Mesenchymal stem cell (in vitro differentiated cells and primary cell): ENCODE results near the gene ITGA2B.
A peak's percentile ranks its signal among the peaks of the same experiment; 100 is the strongest.

Experiments used
- DNase-seq: peaks from one replicate; pipeline ENCODE4 v3.0.0-alpha.2; 2013
- H2AFZ ChIP-seq: one replicate; pipeline ENCODE4 v1.6.1; 2013; ENCODE audit warnings: low read depth, mild to moderate bottlenecking, control low read depth, inconsistent platforms, low read length, moderate library complexity
- H2AK5ac ChIP-seq: 2 replicates; pipeline ENCODE4 v1.6.1; 2013; ENCODE audit warnings: low read length, moderate library complexity, mild to moderate bottlenecking, inconsistent platforms; ENCODE audit not compliant: severe bottlenecking
- H2BK120ac ChIP-seq: one replicate; pipeline ENCODE4 v1.6.1; 2013; ENCODE audit warnings: low read depth, mild to moderate bottlenecking, inconsistent platforms, low read length, moderate library complexity
- H2BK12ac ChIP-seq, 2 experiments: one replicate each; pipeline ENCODE4 v1.6.1; 2013; ENCODE audit warnings: inconsistent platforms in 2 of 2, low read length in 2 of 2, mild to moderate bottlenecking in 2 of 2, moderate library complexity in 2 of 2, control low read depth in 1 of 2
- H2BK15ac ChIP-seq: one replicate; pipeline ENCODE4 v1.6.1; 2013; ENCODE audit warnings: mild to moderate bottlenecking, low read depth, inconsistent platforms; ENCODE audit not compliant: poor library complexity, severe bottlenecking
- H2BK5ac ChIP-seq: 2 replicates; pipeline ENCODE4 v1.6.1; 2013; ENCODE audit warnings: low read depth, mild to moderate bottlenecking, low read length, control low read depth, inconsistent platforms; ENCODE audit not compliant: poor library complexity, severe bottlenecking
- H3K14ac ChIP-seq, 2 experiments: one replicate each; pipeline ENCODE4 v1.6.1; 2013; ENCODE audit warnings: inconsistent platforms in 2 of 2, low read length in 2 of 2, control low read depth in 1 of 2, mild to moderate bottlenecking in 1 of 2, moderate library complexity in 1 of 2
- H3K18ac ChIP-seq, 2 experiments: one replicate each; pipeline ENCODE4 v1.6.1; 2013; ENCODE audit warnings: inconsistent platforms in 2 of 2, low read length in 2 of 2, control low read depth in 1 of 2, low read depth in 1 of 2, mild to moderate bottlenecking in 1 of 2
- H3K23ac ChIP-seq, 2 experiments: one replicate each; pipeline ENCODE4 v1.6.1; 2013; ENCODE audit warnings: inconsistent platforms in 2 of 2, low read length in 2 of 2, mild to moderate bottlenecking in 2 of 2, moderate library complexity in 2 of 2, control low read depth in 1 of 2
- H3K27ac ChIP-seq: 2 replicates; pipeline ENCODE4 v1.5.1; 2013; ENCODE audit warnings: mild to moderate bottlenecking, moderate library complexity, low read length, control low read depth, inconsistent platforms; ENCODE audit not compliant: poor library complexity, severe bottlenecking
- H3K27me3 ChIP-seq, 2 experiments: 2 replicates each; pipeline versions ENCODE4 v1.6.1 to v1.7.0; 2013; ENCODE audit warnings: low read length in 2 of 2, mild to moderate bottlenecking in 2 of 2, moderate library complexity in 2 of 2, control low read depth in 1 of 2, inconsistent platforms in 1 of 2; ENCODE audit not compliant: control insufficient read depth in 1 of 2, insufficient read depth in 1 of 2
- H3K36me3 ChIP-seq, 2 experiments: 2 replicates each; pipeline versions ENCODE4 v1.6.1 to v1.7.0; 2013; ENCODE audit warnings: low read length in 2 of 2, control low read depth in 1 of 2, inconsistent platforms in 1 of 2, low read depth in 1 of 2, mild to moderate bottlenecking in 1 of 2; ENCODE audit not compliant: insufficient read depth in 2 of 2, control insufficient read depth in 1 of 2
- H3K4ac ChIP-seq, 2 experiments: one replicate each; pipeline ENCODE4 v1.6.1; 2013; ENCODE audit warnings: inconsistent platforms in 2 of 2, low read length in 2 of 2, mild to moderate bottlenecking in 2 of 2, moderate library complexity in 2 of 2, control low read depth in 1 of 2, low read depth in 1 of 2
- H3K4me1 ChIP-seq: 2 replicates; pipeline ENCODE4 v1.6.1; 2013; ENCODE audit warnings: low read depth, low read length, control low read depth; ENCODE audit not compliant: control insufficient read depth, insufficient read depth
- H3K4me2 ChIP-seq: 2 replicates; pipeline ENCODE4 v1.6.1; 2013; ENCODE audit warnings: low read length, mild to moderate bottlenecking, inconsistent platforms; ENCODE audit not compliant: poor library complexity, severe bottlenecking
- H3K4me3 ChIP-seq, 2 experiments: 2 replicates each; pipeline versions ENCODE4 v1.5.1 to v1.7.0; 2013; ENCODE audit warnings: low read length in 2 of 2, mild to moderate bottlenecking in 2 of 2, control low read depth in 1 of 2, low read depth in 1 of 2; ENCODE audit not compliant: insufficient read depth in 1 of 2
- H3K79me1 ChIP-seq: replicated peaks from 2 replicates; pipeline ENCODE4 v1.6.1; 2013; ENCODE audit warnings: mild to moderate bottlenecking, control low read depth, low read length, inconsistent platforms; ENCODE audit not compliant: poor library complexity, severe bottlenecking
- H3K9ac ChIP-seq: 2 replicates; pipeline ENCODE4 v1.7.0; 2013; ENCODE audit warnings: mild to moderate bottlenecking, low read length, moderate library complexity
- H3K9me3 ChIP-seq: 2 replicates; pipeline ENCODE4 v1.7.0; 2013; ENCODE audit warnings: mild to moderate bottlenecking, low read length; ENCODE audit not compliant: control insufficient read depth
- H4K8ac ChIP-seq: one replicate; pipeline ENCODE4 v1.6.1; 2013; ENCODE audit warnings: inconsistent platforms, mild to moderate bottlenecking, low read length, moderate library complexity
- H4K91ac ChIP-seq: one replicate; pipeline ENCODE4 v1.6.1; 2013; ENCODE audit warnings: mild to moderate bottlenecking, low read length, inconsistent platforms
- WGBS: methylation state at CpG from one replicate; pipeline ENCODE4 v1.1.7; 2013; ENCODE audit warnings: mixed read lengths; 5-methylcytosine and 5-hydroxymethylcytosine counted together

ITGA2B gene

GRCh38 chr17:44400226-44400847 lies 10.9 kb upstream of the ITGA2B start:
- H3K14ac ChIP-seq = no peak overlapping the region
- H4K91ac ChIP-seq = no peak overlapping the region
- H2BK120ac ChIP-seq = no peak overlapping the region
- WGBS = 100% methylated on average over 3 of the region's 3 CpGs
- no peak overlapping the region for H2AK5ac ChIP-seq
- no peak overlapping the region for H3K23ac ChIP-seq
- H3K27me3 ChIP-seq = no peaks in the 10 kb centered on the region
- no peak overlapping the region for H4K8ac ChIP-seq
- H3K9me3 ChIP-seq = no peaks in the 10 kb centered on the region
- no peak overlapping the region for H2AFZ ChIP-seq
- H3K4me3 ChIP-seq = no peak overlapping the region
- peak overlapping the region; percentile 9 for H3K9ac ChIP-seq
- H3K27ac ChIP-seq = no peak overlapping the region
- H3K4me2 ChIP-seq = no peak overlapping the region
- H3K4me1 ChIP-seq = peaks cover 5% of the 10 kb centered on the region
- H2BK12ac ChIP-seq = no peak overlapping the region
- no peak overlapping the region for H3K4ac ChIP-seq
- H3K18ac ChIP-seq = no peak overlapping the region
- no peak overlapping the region for H2BK5ac ChIP-seq
- H3K79me1 ChIP-seq = peaks cover 31% of the 10 kb centered on the region
- DNase-seq = peak; percentile 39
- H2BK15ac ChIP-seq = no peak overlapping the region
- peaks cover 47 to 86% of the 10 kb centered on the region in 2 experiments for H3K36me3 ChIP-seq

- H3K9me3 ChIP-seq = no peaks in the 10 kb centered on the region
- no peak overlapping the region for H3K4ac ChIP-seq
- H2AFZ ChIP-seq = no peak overlapping the region
- DNase-seq = no peak
- H2BK15ac ChIP-seq = no peak overlapping the region
- peaks cover 31% of the 10 kb centered on the region for H3K79me1 ChIP-seq
- H3K4me2 ChIP-seq = no peak overlapping the region
- H3K18ac ChIP-seq = no peak overlapping the region
- peaks cover 47 to 82% of the 10 kb centered on the region in 2 experiments for H3K36me3 ChIP-seq
- H2BK5ac ChIP-seq = no peak overlapping the region
- no peak overlapping the region for H3K23ac ChIP-seq
- no peak overlapping the region for H3K4me3 ChIP-seq
- no peak overlapping the region for H3K9ac ChIP-seq
- peak overlapping the region; percentile 32 for H4K8ac ChIP-seq
- H2BK120ac ChIP-seq = no peak overlapping the region
- 97% methylated on average over 41 of the region's 41 CpGs for WGBS
- no peak overlapping the region for H2AK5ac ChIP-seq
- no peaks in the 10 kb centered on the region for H3K27me3 ChIP-seq
- H3K4me1 ChIP-seq = peaks cover 5% of the 10 kb centered on the region
- H3K27ac ChIP-seq = no peak overlapping the region
- no peak overlapping the region for H3K14ac ChIP-seq
- no peak overlapping the region for H2BK12ac ChIP-seq
- peak overlapping the region; percentile 9 for H4K91ac ChIP-seq
These were observed 9.5 kb upstream of the ITGA2B start for GRCh38 chr17:44398692-44399691.

- H3K4me1 ChIP-seq = peaks cover 5% of the 10 kb centered on the region
- no peak overlapping the region for H3K14ac ChIP-seq
- no peak for DNase-seq
- no peak overlapping the region for H2BK5ac ChIP-seq
- H3K79me1 ChIP-seq = peaks cover 28% of the 10 kb centered on the region
- no peaks in the 10 kb centered on the region for H3K27me3 ChIP-seq
- H3K27ac ChIP-seq = no peak overlapping the region
- H3K4ac ChIP-seq = no peak overlapping the region
- no peak overlapping the region for H2BK15ac ChIP-seq
- H3K23ac ChIP-seq = peak overlapping the region in 1 of 2 experiments; percentile 56
- no peak overlapping the region for H2AK5ac ChIP-seq
- H3K4me3 ChIP-seq = no peak overlapping the region
- no peak overlapping the region for H2AFZ ChIP-seq
- H3K18ac ChIP-seq = no peak overlapping the region
- peaks cover 43 to 74% of the 10 kb centered on the region in 2 experiments for H3K36me3 ChIP-seq
- H2BK120ac ChIP-seq = no peak overlapping the region
- no peak overlapping the region for H3K4me2 ChIP-seq
- no peak overlapping the region for H4K8ac ChIP-seq
- H4K91ac ChIP-seq = peak overlapping the region; percentile 10
- no peak overlapping the region for H2BK12ac ChIP-seq
- WGBS = 96% methylated on average over 8 of the region's 8 CpGs
- no peaks in the 10 kb centered on the region for H3K9me3 ChIP-seq
- no peak overlapping the region for H3K9ac ChIP-seq
These were observed 8.3 kb upstream of the ITGA2B start for GRCh38 chr17:44397479-44398440.
